Left ventricle myocardium inferior (tissue), 1 donor: ENCODE data around the gene LONRF3. TPM values are rescaled to one million over a fixed set of nuclear protein-coding genes. Genes with fewer than 3 reads are reported as not detected.
A peak's percentile ranks its signal among the peaks of the same experiment; 100 is the strongest.

Experiments
- DNase-seq: peaks from one replicate; pipeline ENCODE4 v3.0.0-alpha.2; 2020
- H3K27ac ChIP-seq: fragments of 200-600 bp; replicated peaks from 2 replicates; pipeline ENCODE4 v1.8.0; 2021
- H3K27me3 ChIP-seq: fragments of 200-600 bp; 2 replicates; pipeline ENCODE4 v1.8.0; 2021; ENCODE audit warnings: low read depth
- H3K36me3 ChIP-seq: fragments of 200-600 bp; 2 replicates; pipeline ENCODE4 v1.8.0; 2021
- H3K4me1 ChIP-seq: fragments of 200-600 bp; 2 replicates; pipeline ENCODE4 v1.8.0; 2021
- H3K4me3 ChIP-seq: fragments of 200-600 bp; 2 replicates; pipeline ENCODE4 v1.8.0; 2021; ENCODE audit warnings: mild to moderate bottlenecking, moderate library complexity
- H3K9me3 ChIP-seq: fragments of 200-600 bp; replicated peaks from 2 replicates; pipeline ENCODE4 v1.8.0; 2021
- CTCF ChIP-seq: fragments of 200-600 bp; IDR thresholded peaks from 2 replicates; pipeline ENCODE4 v1.8.0; 2021; ENCODE audit warnings: antibody characterized with exemption, mild to moderate bottlenecking, borderline replicate concordance
- intact Hi-C: fragments of 100-400 bp; cut with micrococcal nuclease; formaldehyde crosslinking; loops from one replicate; pipeline ENCODE4 v1.11.0; 2022
- total RNA-seq: library from RNA; stranded (reverse); fragmentation: NEBNext Ultra II Directional; extraction: Animal tissue kit (Norgen Biotek cat#: 25700); gene quantifications from one replicate; pipeline ENCODE4 v1.2.1, GENCODE V29; 2021
- donor health status: DM: no; HTN: yes; CAD: no; lungs with severe emphysema.

LONRF3 gene
- total RNA-seq, 1 donor from 2014 or later, result 0.93 TPM

- no peaks in the 10 kb centered on the region for H3K9me3 ChIP-seq
- no peaks in the 10 kb centered on the region for H3K27me3 ChIP-seq
- peaks cover 10% of the 10 kb centered on the region for H3K36me3 ChIP-seq
- intact Hi-C loops, result loop anchor here (2.0 to 10.0 kb wide), 2 partner anchors 60 to 158 kb away; no protein-coding TSS in a partner anchor
- H3K27ac ChIP-seq, result no peak overlapping the region
- peak; percentile 41 for DNase-seq
- peak; percentile 83 for TF ChIP-seq CTCF
- H3K4me3 ChIP-seq, result no peak overlapping the region
- H3K4me1 ChIP-seq, result peaks cover 10% of the 10 kb centered on the region
These were observed 30.6 kb downstream of the LONRF3 start for GRCh38 chrX:119004920-119005524.

- no peaks in the 10 kb centered on the region for H3K27me3 ChIP-seq
- no peak for DNase-seq
- no peak for TF ChIP-seq CTCF
- H3K36me3 ChIP-seq, result peaks cover 12% of the 10 kb centered on the region
- H3K27ac ChIP-seq, result no peak overlapping the region
- intact Hi-C loops, result loop anchor here (10.0 kb wide), 1 partner anchor 58 kb away; no protein-coding TSS in a partner anchor
- H3K4me1 ChIP-seq, result no peaks in the 10 kb centered on the region
- no peaks in the 10 kb centered on the region for H3K9me3 ChIP-seq
- no peak overlapping the region for H3K4me3 ChIP-seq
These were observed 32.9 kb downstream of the LONRF3 start for GRCh38 chrX:119007189-119007770.

GRCh38 chrX:119008110-119008744 lies 33.8 kb downstream of the LONRF3 start:
- no peak overlapping the region for H3K27ac ChIP-seq
- TF ChIP-seq CTCF, result peak; percentile 61
- DNase-seq, result no peak
- H3K9me3 ChIP-seq, result no peaks in the 10 kb centered on the region
- intact Hi-C loops, result loop anchor here (10.0 kb wide), 1 partner anchor 57 kb away; no protein-coding TSS in a partner anchor
- no peaks in the 10 kb centered on the region for H3K27me3 ChIP-seq
- no peaks in the 10 kb centered on the region for H3K4me1 ChIP-seq
- peaks cover 12% of the 10 kb centered on the region for H3K36me3 ChIP-seq
- H3K4me3 ChIP-seq, result no peak overlapping the region

- H3K27ac ChIP-seq, result no peak overlapping the region
- TF ChIP-seq CTCF, result no peak
- no peak overlapping the region for H3K4me3 ChIP-seq
- intact Hi-C loops, result loop anchor here (10.0 kb wide), 1 partner anchor 56 kb away; no protein-coding TSS in a partner anchor
- no peaks in the 10 kb centered on the region for H3K27me3 ChIP-seq
- no peaks in the 10 kb centered on the region for H3K9me3 ChIP-seq
- no peaks in the 10 kb centered on the region for H3K4me1 ChIP-seq
- DNase-seq, result no peak
- H3K36me3 ChIP-seq, result peaks cover 12% of the 10 kb centered on the region
These were observed 34.7 kb downstream of the LONRF3 start for GRCh38 chrX:119009071-119009470.

- no peak overlapping the region for H3K4me3 ChIP-seq
- intact Hi-C loops, result no loop called here
- DNase-seq, result no peak
- peaks cover 12% of the 10 kb centered on the region for H3K36me3 ChIP-seq
- H3K27me3 ChIP-seq, result no peaks in the 10 kb centered on the region
- H3K4me1 ChIP-seq, result peaks cover 5% of the 10 kb centered on the region
- no peaks in the 10 kb centered on the region for H3K9me3 ChIP-seq
- no peak for TF ChIP-seq CTCF
- no peak overlapping the region for H3K27ac ChIP-seq
These were observed 36.1 kb downstream of the LONRF3 start for GRCh38 chrX:119010491-119010890.
